Right lobe of liver (tissue), 4 donors: Measurements from ENCODE around the gene SLC13A3.

Source experiments
- CTCF ChIP-seq, 4 donors: fragments of 200-600 bp in 3 of 4; fragments of 450-650 bp in 1 of 4; IDR thresholded peaks; one replicate each; pipeline versions ENCODE4 v1.5.1 to v1.8.0; 2016 to 2022; ENCODE audit warnings: antibody characterized with exemption in 4 of 4, mild to moderate bottlenecking in 2 of 4
- POLR2A ChIP-seq: fragments of 450-650 bp; IDR thresholded peaks from one replicate; pipeline ENCODE4 v1.6.1; 2017; ENCODE audit warnings: antibody characterized with exemption, mild to moderate bottlenecking
- donor health status: DM: no; HTN: no; CAD: no.
- donor health status: DM: no; HTN: no; CAD: no.
- donor health status: DM: no; HTN: yes; CAD: no.

GRCh38 chr20:46602429-46602828 is 48.8 kb downstream of the SLC13A3 start:
- no peak for TF ChIP-seq CTCF (IDR thresholded peaks at IDR 0.05)
- no peak for TF ChIP-seq POLR2A
